NT2/D1 (cell line): ENCODE data around the gene ITGA6.

ENCODE experiments used
- DNase-seq: peaks from one replicate; pipeline ENCODE4 v3.0.0-alpha.2; 2011; ENCODE audit warnings: low read depth, low spot score
- H3K27me3 ChIP-seq: 2 replicates; pipeline ENCODE4 v1.6.0; 2011; ENCODE audit warnings: mild to moderate bottlenecking; ENCODE audit not compliant: insufficient read length, insufficient read depth
- H3K36me3 ChIP-seq: 2 replicates; pipeline ENCODE4 v1.6.1; 2011; ENCODE audit warnings: mild to moderate bottlenecking, low read length, mixed read lengths; ENCODE audit not compliant: insufficient read depth, insufficient read length
- H3K4me1 ChIP-seq: 2 replicates; pipeline ENCODE4 v1.5.1; 2011; ENCODE audit not compliant: insufficient read depth, insufficient read length
- H3K4me3 ChIP-seq: 2 replicates; pipeline ENCODE4 v1.5.1; 2011; ENCODE audit warnings: low read depth; ENCODE audit not compliant: insufficient read length
- H3K9ac ChIP-seq: 2 replicates; pipeline ENCODE4 v1.6.0; 2011; ENCODE audit warnings: low read depth; ENCODE audit not compliant: insufficient read length
- H3K9me3 ChIP-seq: 2 replicates; pipeline ENCODE4 v1.5.1; 2011; ENCODE audit warnings: mild to moderate bottlenecking, low read length; ENCODE audit not compliant: insufficient read depth
- SUZ12 ChIP-seq: IDR thresholded peaks from 2 replicates; pipeline ENCODE4 v1.6.1; 2011; ENCODE audit not compliant: insufficient read length, insufficient read depth; ENCODE audit errors: extremely low read depth
- YY1 ChIP-seq: IDR thresholded peaks from 2 replicates; pipeline ENCODE4 v1.6.1; 2011; ENCODE audit not compliant: insufficient read length, insufficient read depth
- ZNF274 ChIP-seq: IDR thresholded peaks from 2 replicates; pipeline ENCODE4 v1.6.1; 2011; ENCODE audit warnings: mild to moderate bottlenecking, low read depth, low read length

Gene ITGA6

DNA sequence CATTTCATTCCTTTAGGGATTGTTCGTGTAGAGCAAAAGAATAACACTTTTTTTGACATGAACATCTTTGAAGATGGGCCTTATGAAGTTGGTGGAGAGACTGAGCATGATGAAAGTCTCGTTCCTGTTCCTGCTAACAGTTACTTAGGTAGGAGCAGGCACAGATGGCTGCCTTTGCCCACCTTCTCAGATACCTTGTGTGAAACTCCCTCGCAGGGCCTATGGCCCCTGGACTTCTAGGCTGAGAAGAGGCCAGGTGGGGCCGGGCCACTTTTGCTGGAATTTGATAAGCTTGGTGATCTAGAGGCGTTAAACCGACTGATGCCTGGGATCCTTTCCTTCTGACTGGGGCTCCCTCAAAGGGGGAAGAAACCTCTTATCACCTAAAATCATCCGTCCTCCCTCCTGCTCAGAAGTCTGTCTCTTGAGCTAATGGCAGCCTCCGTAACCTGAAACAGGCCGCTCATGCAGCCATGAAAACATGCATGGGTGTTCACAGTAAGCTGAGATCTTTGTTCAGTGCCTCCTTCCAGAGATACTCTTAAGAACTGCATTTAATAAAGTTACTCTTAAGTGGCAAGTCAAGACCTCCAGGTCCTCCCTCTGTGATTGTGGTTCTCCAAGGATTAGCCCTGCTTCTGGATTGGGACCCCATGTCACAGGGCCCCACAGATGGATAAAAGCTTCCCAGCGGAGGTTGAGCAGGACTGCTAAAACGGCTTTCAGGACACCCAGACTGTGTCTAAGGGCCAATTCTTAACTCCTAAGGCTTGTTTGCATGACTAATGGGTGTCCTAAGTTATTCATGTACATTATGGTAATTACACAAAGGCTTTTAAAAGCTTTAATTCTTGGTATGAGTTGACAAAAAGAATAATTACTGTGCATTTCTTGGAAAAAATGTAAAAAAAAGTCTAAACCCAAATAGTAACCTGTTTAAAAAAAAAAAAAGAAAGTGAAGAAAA, 43.9 kb downstream of the ITGA6 start:
- peaks cover 38% of the 10 kb centered on the region for H3K36me3 ChIP-seq
- no peaks in the 10 kb centered on the region for H3K27me3 ChIP-seq
- TF ChIP-seq ZNF274 (no peak), SUZ12 (no peak), YY1 (no peak)
- no peaks in the 10 kb centered on the region for H3K4me1 ChIP-seq
- H3K9me3 ChIP-seq: no peaks in the 10 kb centered on the region
- DNase-seq: no peak
- no peak overlapping the region for H3K9ac ChIP-seq
- H3K4me3 ChIP-seq: no peak overlapping the region

DNA sequence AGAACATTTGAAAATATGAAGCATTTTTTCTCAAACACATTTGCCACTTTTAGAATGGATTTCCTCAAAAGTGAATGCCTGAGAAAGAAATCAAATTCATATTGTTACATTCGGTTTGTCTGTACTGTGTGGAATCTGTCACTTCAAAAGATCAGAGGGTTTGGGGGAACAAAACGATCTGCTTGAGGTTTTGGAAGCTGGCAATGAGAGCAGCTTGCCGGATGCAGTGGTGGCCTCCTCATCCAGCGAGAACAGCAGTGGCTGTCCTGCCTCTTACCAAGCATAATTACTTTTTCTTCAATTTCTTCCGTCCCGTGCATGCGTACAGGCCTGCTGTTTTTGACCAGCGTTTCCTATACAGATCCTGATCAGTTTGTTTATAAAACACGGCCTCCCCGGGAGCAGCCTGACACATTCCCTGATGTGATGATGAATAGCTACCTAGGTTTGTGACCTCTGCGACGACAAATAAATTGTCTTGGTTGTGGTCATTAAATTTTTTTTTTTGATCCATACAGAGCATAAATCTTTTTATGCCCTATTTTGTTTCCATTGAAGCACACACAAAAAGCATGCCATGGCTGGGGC, 45.2 kb downstream of the ITGA6 start:
- DNase-seq: no peak
- Histone ChIP-seq H3K36me3 (peaks cover 40% of the 10 kb centered on the region), H3K27me3 (no peaks in the 10 kb centered on the region)

DNA sequence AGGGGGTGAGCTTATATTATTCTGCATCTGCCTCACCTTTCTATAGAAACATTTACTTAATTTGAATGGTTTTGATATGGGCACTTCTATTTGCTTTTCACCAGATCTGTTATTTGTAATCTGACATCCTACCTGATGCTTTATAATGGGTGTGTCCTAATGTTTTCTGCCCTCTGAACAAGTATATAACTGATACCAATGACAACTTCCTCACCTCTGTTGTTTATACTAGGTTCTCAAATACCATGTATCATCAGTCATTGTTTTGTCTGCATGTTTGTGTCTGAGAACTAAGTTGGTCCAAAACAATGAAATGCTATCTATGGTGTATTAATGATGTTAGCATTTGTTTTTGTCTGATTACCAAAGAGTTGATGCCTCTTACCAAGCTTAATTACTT, 45.8 kb downstream of the ITGA6 start:
- no peak overlapping the region for H3K4me3 ChIP-seq
- no peaks in the 10 kb centered on the region for H3K9me3 ChIP-seq
- no peak overlapping the region for H3K9ac ChIP-seq
- no peaks in the 10 kb centered on the region for H3K4me1 ChIP-seq
- H3K27me3 ChIP-seq: no peaks in the 10 kb centered on the region
- peaks cover 40% of the 10 kb centered on the region for H3K36me3 ChIP-seq
- no peak for DNase-seq
- no peak for TF ChIP-seq ZNF274
- TF ChIP-seq SUZ12: no peak
- TF ChIP-seq YY1: no peak

More for the DNA sequence above, 45.2 kb downstream of the ITGA6 start:
- no peak for TF ChIP-seq YY1
- no peak for TF ChIP-seq SUZ12
- no peak for TF ChIP-seq ZNF274
- Histone ChIP-seq H3K4me1 (no peaks in the 10 kb centered on the region), H3K9ac (no peak overlapping the region), H3K9me3 (no peaks in the 10 kb centered on the region), H3K4me3 (no peak overlapping the region)

DNA sequence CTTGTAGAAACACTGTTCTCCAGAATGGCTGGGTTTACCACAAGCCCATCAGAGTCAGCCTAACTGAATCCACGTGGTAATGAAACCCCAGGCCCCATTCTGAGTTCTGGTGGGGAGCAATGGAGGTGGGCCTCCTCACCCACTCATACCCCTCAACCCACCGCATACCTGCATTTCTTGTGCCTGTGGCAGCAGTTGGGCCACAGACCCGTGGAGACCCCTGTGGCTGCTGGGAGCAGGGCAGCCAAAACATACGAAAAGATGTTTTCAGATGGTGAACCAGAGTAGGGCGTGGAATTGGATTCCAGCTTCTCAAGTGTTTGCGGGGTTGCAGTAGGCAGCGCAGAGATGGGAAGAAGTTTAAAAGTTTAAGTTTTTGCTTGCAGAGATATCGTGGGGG, 51.0 kb downstream of the ITGA6 start:
- no peaks in the 10 kb centered on the region for H3K9me3 ChIP-seq

DNA sequence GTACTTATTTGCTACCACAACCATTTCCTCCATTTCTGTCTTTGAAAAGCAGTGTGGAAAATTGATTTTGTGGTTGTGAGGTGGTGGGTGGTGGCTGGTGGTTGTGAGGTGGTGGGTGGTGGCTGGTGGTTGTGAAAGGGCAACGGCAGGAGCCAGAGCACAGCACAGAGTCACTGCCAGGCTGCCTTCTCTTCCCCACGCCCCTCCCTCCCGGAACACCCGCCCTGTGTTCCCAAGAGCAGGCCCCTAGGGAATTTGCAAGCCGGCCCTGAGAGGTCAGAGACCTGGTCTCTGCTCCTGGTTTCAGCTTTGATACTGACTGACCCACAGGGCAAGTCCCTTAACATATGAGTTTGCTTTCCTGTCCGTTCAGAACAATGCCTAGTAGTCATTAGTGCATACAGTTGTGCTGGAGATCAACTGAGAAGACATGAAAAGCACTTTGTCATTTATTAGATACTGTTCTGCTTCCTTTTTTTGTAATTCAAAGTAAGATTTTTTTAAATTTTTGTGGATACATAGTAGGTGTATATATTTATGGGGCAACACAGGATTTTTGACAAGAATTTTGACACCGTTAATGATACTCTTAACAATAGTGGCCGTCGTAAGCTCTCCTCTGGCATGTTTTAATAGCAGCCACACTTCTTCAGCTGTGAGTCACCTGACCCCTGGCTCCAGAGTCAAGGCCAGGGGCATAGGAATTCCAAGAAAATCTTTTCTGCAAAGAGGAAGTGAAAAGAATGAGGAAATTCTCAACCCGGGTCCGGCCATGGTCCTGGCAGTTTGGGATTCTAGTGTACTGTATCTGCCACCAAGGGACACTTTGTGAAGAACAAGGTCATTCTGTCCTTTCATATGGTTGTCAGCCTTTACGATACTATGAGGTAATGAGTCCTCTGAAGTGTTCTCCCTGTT, 53.2 kb downstream of the ITGA6 start:
- no peak overlapping the region for H3K4me3 ChIP-seq
- peaks cover 27% of the 10 kb centered on the region for H3K36me3 ChIP-seq
- no peak for TF ChIP-seq ZNF274
- TF ChIP-seq SUZ12: no peak
- no peak for TF ChIP-seq YY1
- no peak for DNase-seq
- no peaks in the 10 kb centered on the region for H3K27me3 ChIP-seq
- H3K9me3 ChIP-seq: no peaks in the 10 kb centered on the region
- H3K4me1 ChIP-seq: peaks cover 5% of the 10 kb centered on the region
- H3K9ac ChIP-seq: no peak overlapping the region

More for the DNA sequence above, 51.0 kb downstream of the ITGA6 start:
- no peak for DNase-seq
- Histone ChIP-seq H3K36me3 (peaks cover 24% of the 10 kb centered on the region), H3K27me3 (no peaks in the 10 kb centered on the region), H3K9ac (no peak overlapping the region), H3K4me1 (peaks cover 5% of the 10 kb centered on the region), H3K4me3 (no peak overlapping the region)
- TF ChIP-seq SUZ12: no peak
- TF ChIP-seq YY1: no peak
- TF ChIP-seq ZNF274: no peak

DNA sequence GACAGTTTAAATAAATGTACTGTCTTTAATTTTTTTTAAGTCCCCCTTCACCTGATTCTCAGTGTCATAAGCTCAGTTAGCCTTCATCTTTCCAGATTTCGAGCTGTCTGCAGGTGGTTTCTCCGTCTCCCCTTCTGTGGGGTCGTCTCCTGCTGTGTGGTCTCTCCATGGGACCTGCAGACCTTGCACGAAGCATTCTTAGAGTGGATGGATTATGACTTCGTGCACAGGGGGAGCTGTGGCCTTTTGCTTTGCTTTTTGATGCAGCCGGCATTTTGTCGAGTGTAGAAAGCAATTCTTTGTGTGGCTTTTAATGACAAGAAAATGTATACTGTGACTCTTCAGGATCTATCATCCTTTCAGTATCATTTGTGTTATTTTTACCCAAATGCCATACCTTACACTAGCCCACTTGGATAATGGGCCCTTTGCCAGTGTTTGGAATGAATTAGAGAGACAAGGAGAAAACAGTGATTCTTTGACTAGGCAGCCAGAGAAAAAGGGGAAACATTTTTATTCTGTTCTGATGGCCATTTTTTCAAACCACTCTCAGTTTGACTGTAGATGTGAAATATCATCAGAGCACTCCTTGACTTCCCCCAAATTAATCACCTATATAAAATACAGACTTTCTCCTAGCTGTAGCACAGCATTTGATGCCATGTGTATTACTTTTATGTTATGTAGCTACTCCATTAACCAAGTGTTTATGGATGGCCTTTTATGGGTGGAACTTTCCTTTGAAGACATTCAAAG, 54.3 kb downstream of the ITGA6 start:
- TF ChIP-seq YY1: no peak
- no peak for TF ChIP-seq SUZ12
- TF ChIP-seq ZNF274: no peak
- Histone ChIP-seq H3K36me3 (peaks cover 24% of the 10 kb centered on the region), H3K9me3 (no peaks in the 10 kb centered on the region), H3K4me3 (no peak overlapping the region), H3K9ac (no peak overlapping the region), H3K27me3 (no peaks in the 10 kb centered on the region), H3K4me1 (peaks cover 5% of the 10 kb centered on the region)
- no peak for DNase-seq
